ENCODE data around the gene MMP10.

Gene MMP10

GRCh38 chr11:102729849-102730815 is 50.3 kb downstream of the MMP10 start:
- DNase-seq (ENCODE audit: low read depth in 2 of 2, low spot score in 1 of 2), result no peak

GRCh38 chr11:102727890-102728289 is 52.5 kb downstream of the MMP10 start:
- DNase-seq (ENCODE audit: low read depth in 2 of 2, low spot score in 1 of 2), result no peak

- no peak for DNase-seq (ENCODE audit: low read depth in 2 of 2, low spot score in 1 of 2)
Measured at GRCh38 chr11:102724904-102725500, 55.4 kb downstream of the MMP10 start, which contains the start of gene MMP8. TSS of gene MMP8 (minus strand) at chr11:102724954. CDS start at chr11:102724855, 99 bp downstream.

GRCh38 chr11:102722821-102723220 is 57.6 kb downstream of the MMP10 start:
- DNase-seq (ENCODE audit: low read depth in 2 of 2, low spot score in 1 of 2), result no peak
